ENCODE results near the gene TAS1R3.
A peak's percentile ranks its signal among the peaks of the same experiment; 100 is the strongest.
"Not testable (repeated sequence)": the region's sequence is repeated elsewhere in the genome, so short reads cannot be mapped to it uniquely, and the experiment has no call there.

The TAS1R3 gene

GRCh38 chr1:1309251-1310108, 21.6 kb upstream of the TAS1R3 start:
- DNase-seq (ENCODE audit: low read depth in 2 of 2) = no peak

- no peak for DNase-seq (ENCODE audit: low read depth in 2 of 2)
These were observed 21.0 kb upstream of the TAS1R3 start for GRCh38 chr1:1310109-1310385.

- no peak for DNase-seq (ENCODE audit: low read depth in 2 of 2)
These were observed 20.5 kb upstream of the TAS1R3 start for GRCh38 chr1:1310476-1311053.

- DNase-seq (ENCODE audit: low read depth in 2 of 2) = no peak
These were observed 19.7 kb upstream of the TAS1R3 start for GRCh38 chr1:1311107-1312104.

GRCh38 chr1:1312450-1313314, 18.4 kb upstream of the TAS1R3 start:
- no peak for DNase-seq (ENCODE audit: low read depth in 2 of 2)

GRCh38 chr1:1313500-1314236, 17.4 kb upstream of the TAS1R3 start:
- no peak for DNase-seq (ENCODE audit: low read depth in 2 of 2)

- no peak for DNase-seq (ENCODE audit: low read depth in 2 of 2)
These were observed 16.9 kb upstream of the TAS1R3 start for GRCh38 chr1:1314237-1314586.

- DNase-seq (ENCODE audit: low read depth in 2 of 2) = no peak
These were observed 16.3 kb upstream of the TAS1R3 start for GRCh38 chr1:1314678-1315335.

GRCh38 chr1:1315435-1315954, 15.6 kb upstream of the TAS1R3 start:
- DNase-seq (ENCODE audit: low read depth in 2 of 2) = no peak

- not testable (repeated sequence) for DNase-seq (ENCODE audit: low read depth in 2 of 2)
These were observed 14.9 kb upstream of the TAS1R3 start for GRCh38 chr1:1316199-1316598.

GRCh38 chr1:1317420-1317819, 13.7 kb upstream of the TAS1R3 start:
- no peak for DNase-seq (ENCODE audit: low read depth in 2 of 2)

GRCh38 chr1:1318131-1318652, 12.9 kb upstream of the TAS1R3 start:
- DNase-seq (ENCODE audit: low read depth in 2 of 2) = peak; percentile 68 to 72

GRCh38 chr1:1318777-1319645, 12.1 kb upstream of the TAS1R3 start:
- no peak for DNase-seq (ENCODE audit: low read depth in 2 of 2)

- DNase-seq (ENCODE audit: low read depth in 2 of 2) = no peak
These were observed 11.5 kb upstream of the TAS1R3 start for GRCh38 chr1:1319646-1319941.

GRCh38 chr1:1320666-1321448, 10.2 kb upstream of the TAS1R3 start:
- DNase-seq (ENCODE audit: low read depth in 2 of 2) = no peak

- no peak for DNase-seq (ENCODE audit: low read depth in 2 of 2)
These were observed 9.6 kb upstream of the TAS1R3 start for GRCh38 chr1:1321477-1321876.

- DNase-seq (ENCODE audit: low read depth in 2 of 2) = no peak
These were observed 8.7 kb upstream of the TAS1R3 start for GRCh38 chr1:1322418-1322817.

GRCh38 chr1:1322952-1323351, 8.1 kb upstream of the TAS1R3 start:
- DNase-seq (ENCODE audit: low read depth in 2 of 2) = no peak
